CD14-positive monocyte (primary cell): ENCODE results near the gene APOL1. TPM values are rescaled to one million over a fixed set of nuclear protein-coding genes. Genes with fewer than 3 reads are reported as not detected.
A peak's percentile ranks its signal among the peaks of the same experiment; 100 is the strongest.

Experiments
- DNase-seq, 3 donors: peaks; one replicate each; pipeline ENCODE4 v3.0.0-alpha.2; 2011 to 2022
- H2AFZ ChIP-seq: 2 replicates; pipeline ENCODE4 v1.6.0; 2012; ENCODE audit warnings: mild to moderate bottlenecking, low read depth, low read length, inconsistent platforms; ENCODE audit not compliant: insufficient read depth, poor library complexity, severe bottlenecking
- H3K27ac ChIP-seq, 2 donors: 1 replicate in 1 of 2; 2 replicates in 1 of 2; pipeline ENCODE4 v1.5.1; 2012 to 2013; ENCODE audit warnings: low read length in 2 of 2, control low read depth in 1 of 2, inconsistent platforms in 1 of 2, low read depth in 1 of 2, mild to moderate bottlenecking in 1 of 2
- H3K27me3 ChIP-seq, 2 donors: one replicate each; pipeline versions ENCODE4 v1.6.0 to v1.6.1; 2011 to 2013; ENCODE audit warnings: low read length in 2 of 2; ENCODE audit not compliant: control insufficient read depth in 2 of 2, insufficient read depth in 2 of 2
- H3K36me3 ChIP-seq, 2 donors: replicated peaks in 1 of 2; 1 replicate in 1 of 2; 2 replicates in 1 of 2; pipeline versions ENCODE4 v1.5.1 to v1.6.1; 2012 to 2013; ENCODE audit warnings: low read length in 2 of 2, control low read depth in 1 of 2, inconsistent platforms in 1 of 2, mild to moderate bottlenecking in 1 of 2; ENCODE audit not compliant: insufficient read depth in 2 of 2, control insufficient read depth in 1 of 2
- H3K4me1 ChIP-seq, 2 donors: 1 replicate in 1 of 2; 2 replicates in 1 of 2; pipeline versions ENCODE4 v1.5.1 to v1.6.1; 2012 to 2013; ENCODE audit warnings: low read length in 2 of 2, control low read depth in 1 of 2, inconsistent platforms in 1 of 2, mild to moderate bottlenecking in 1 of 2, moderate library complexity in 1 of 2; ENCODE audit not compliant: insufficient read depth in 2 of 2, control insufficient read depth in 1 of 2
- H3K4me2 ChIP-seq: replicated peaks from 2 replicates; pipeline ENCODE3; 2012; ENCODE audit warnings: low read length, moderate library complexity, mild to moderate bottlenecking; ENCODE audit not compliant: poor library complexity, severe bottlenecking; ENCODE audit errors: extremely low read depth
- H3K4me3 ChIP-seq, 3 experiments: fragments of 200-600 bp in 1 of 3; sonication (generic) in 1 of 3; replicated peaks in 1 of 3; 1 replicate in 2 of 3; 2 replicates in 1 of 3; pipeline ENCODE4 v1.5.1; 2011 to 2013; ENCODE audit warnings: low read length in 3 of 3, mild to moderate bottlenecking in 3 of 3, control low read depth in 2 of 3, low read depth in 2 of 3, inconsistent platforms in 1 of 3, moderate library complexity in 1 of 3
- H3K79me2 ChIP-seq: 2 replicates; pipeline ENCODE4 v1.6.0; 2012; ENCODE audit warnings: mild to moderate bottlenecking, control low read depth, inconsistent platforms, low read length, moderate library complexity; ENCODE audit not compliant: insufficient read depth
- H3K9ac ChIP-seq: 2 replicates; pipeline ENCODE4 v1.6.0; 2017; ENCODE audit warnings: low read length, mild to moderate bottlenecking; ENCODE audit not compliant: insufficient read depth, poor library complexity, severe bottlenecking
- H3K9me3 ChIP-seq, 2 donors: replicated peaks in 1 of 2; 1 replicate in 1 of 2; 2 replicates in 1 of 2; pipeline versions ENCODE4 v1.5.1 to v1.6.1; 2012 to 2013; ENCODE audit warnings: low read length in 2 of 2, control low read depth in 1 of 2; ENCODE audit not compliant: control insufficient read depth in 1 of 2, insufficient read depth in 1 of 2
- H4K20me1 ChIP-seq: 2 replicates; pipeline ENCODE4 v1.6.0; 2012; ENCODE audit warnings: mild to moderate bottlenecking, low read length, control low read depth, moderate library complexity; ENCODE audit not compliant: insufficient read depth
- H3K27ac Mint-ChIP-seq, 7 donors: one replicate each; pipeline ENCODE4 v1.8.0; 2020; ENCODE audit warnings: mild to moderate bottlenecking in 7 of 7, mixed read lengths in 7 of 7, moderate library complexity in 6 of 7, inconsistent platforms in 2 of 7
- H3K27me3 Mint-ChIP-seq, 3 donors: one replicate each; pipeline ENCODE4 v1.8.0; 2021 to 2022; ENCODE audit warnings: low read depth in 3 of 3, mild to moderate bottlenecking in 3 of 3, mixed read lengths in 3 of 3, moderate library complexity in 3 of 3, inconsistent platforms in 1 of 3
- H3K36me3 Mint-ChIP-seq, 2 donors: one replicate each; pipeline ENCODE4 v1.8.0; 2020; ENCODE audit warnings: mixed read lengths in 2 of 2, inconsistent platforms in 1 of 2, mild to moderate bottlenecking in 1 of 2
- H3K4me1 Mint-ChIP-seq: one replicate; pipeline ENCODE4 v1.8.0; 2020; ENCODE audit warnings: mild to moderate bottlenecking, mixed read lengths
- H3K4me3 Mint-ChIP-seq, 2 donors: one replicate each; pipeline ENCODE4 v1.8.0; 2020; ENCODE audit warnings: mild to moderate bottlenecking in 2 of 2, mixed read lengths in 2 of 2, moderate library complexity in 1 of 2
- H3K9me3 Mint-ChIP-seq, 7 donors: one replicate each; pipeline ENCODE4 v1.8.0; 2020 to 2022; ENCODE audit warnings: mixed read lengths in 7 of 7, mild to moderate bottlenecking in 6 of 7, moderate library complexity in 6 of 7, inconsistent platforms in 2 of 7
- WGBS: methylation state at CpG from one replicate; pipeline ENCODE4 v1.1.5; 2013; ENCODE audit warnings: missing lambda C conversion rate; ENCODE audit not compliant: insufficient coverage; 5-methylcytosine and 5-hydroxymethylcytosine counted together
- intact Hi-C, 2 donors: fragments of 100-400 bp; cut with micrococcal nuclease; formaldehyde crosslinking; loops; one replicate each; pipeline versions ENCODE4 v1.15.0 to v1.15.1; 2023
- polyA plus RNA-seq, 3 donors: library from polyadenylated mRNA; depleted of rRNA in 1 of 3; unstranded in 2 of 3; stranded (reverse) in 1 of 3; fragments of 300-500 nt in 2 of 3; fragments of >200 nt in 1 of 3; fragmentation: Illumina TruSeq in 2 of 3; gene quantifications; 1 replicate in 2 of 3; 2 replicates in 1 of 3; pipeline ENCODE4 v1.2.3, GENCODE V29; 2012 to 2021
- TF ChIP-seq, protein P1 (sequence below): fragments of 200-600 bp; IDR thresholded peaks from one replicate; pipeline ENCODE4 v1.8.0; 2022; ENCODE audit warnings: antibody characterized with exemption, mild to moderate bottlenecking

APOL1 gene
- polyA plus RNA-seq, 3 donors: 3.4 to 7.5 (median 6.1) TPM

- Mint-ChIP-seq H3K4me3 (no peak overlapping the region), H3K9me3 (peaks cover 0 to 2% (median 0%) of the 10 kb centered on the region in 7 donors), H3K36me3 (peaks cover 92 to 100% of the 10 kb centered on the region in 2 donors), H3K27ac (peak overlapping the region in 1 of 7 donors; percentile 21), H3K4me1 (no peaks in the 10 kb centered on the region), H3K27me3 (no peaks in the 10 kb centered on the region)
- H2AFZ ChIP-seq: no peak overlapping the region
- no peaks in the 10 kb centered on the region for H3K9me3 ChIP-seq
- H3K36me3 ChIP-seq: peaks cover 100% of the 10 kb centered on the region in 2 donors
- no peaks in the 10 kb centered on the region for H3K4me1 ChIP-seq
- peaks cover 100% of the 10 kb centered on the region for H4K20me1 ChIP-seq
- H3K4me3 ChIP-seq: no peak overlapping the region
- H3K27ac ChIP-seq: no peak overlapping the region
- WGBS: 100% methylated on average over 1 of the region's 8 CpGs
- TF ChIP-seq, protein P1, sequence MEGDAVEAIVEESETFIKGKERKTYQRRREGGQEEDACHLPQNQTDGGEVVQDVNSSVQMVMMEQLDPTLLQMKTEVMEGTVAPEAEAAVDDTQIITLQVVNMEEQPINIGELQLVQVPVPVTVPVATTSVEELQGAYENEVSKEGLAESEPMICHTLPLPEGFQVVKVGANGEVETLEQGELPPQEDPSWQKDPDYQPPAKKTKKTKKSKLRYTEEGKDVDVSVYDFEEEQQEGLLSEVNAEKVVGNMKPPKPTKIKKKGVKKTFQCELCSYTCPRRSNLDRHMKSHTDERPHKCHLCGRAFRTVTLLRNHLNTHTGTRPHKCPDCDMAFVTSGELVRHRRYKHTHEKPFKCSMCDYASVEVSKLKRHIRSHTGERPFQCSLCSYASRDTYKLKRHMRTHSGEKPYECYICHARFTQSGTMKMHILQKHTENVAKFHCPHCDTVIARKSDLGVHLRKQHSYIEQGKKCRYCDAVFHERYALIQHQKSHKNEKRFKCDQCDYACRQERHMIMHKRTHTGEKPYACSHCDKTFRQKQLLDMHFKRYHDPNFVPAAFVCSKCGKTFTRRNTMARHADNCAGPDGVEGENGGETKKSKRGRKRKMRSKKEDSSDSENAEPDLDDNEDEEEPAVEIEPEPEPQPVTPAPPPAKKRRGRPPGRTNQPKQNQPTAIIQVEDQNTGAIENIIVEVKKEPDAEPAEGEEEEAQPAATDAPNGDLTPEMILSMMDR: no peak
- no peak for DNase-seq
- H3K27me3 ChIP-seq: no peaks in the 10 kb centered on the region
- H3K4me2 ChIP-seq: no peak overlapping the region
- H3K9ac ChIP-seq: no peak overlapping the region
- H3K79me2 ChIP-seq: peaks cover 73% of the 10 kb centered on the region
- intact Hi-C loops: no loop called here
Observed at GRCh38 chr22:36298118-36298517, 45.2 kb downstream of the APOL1 start.

DNA sequence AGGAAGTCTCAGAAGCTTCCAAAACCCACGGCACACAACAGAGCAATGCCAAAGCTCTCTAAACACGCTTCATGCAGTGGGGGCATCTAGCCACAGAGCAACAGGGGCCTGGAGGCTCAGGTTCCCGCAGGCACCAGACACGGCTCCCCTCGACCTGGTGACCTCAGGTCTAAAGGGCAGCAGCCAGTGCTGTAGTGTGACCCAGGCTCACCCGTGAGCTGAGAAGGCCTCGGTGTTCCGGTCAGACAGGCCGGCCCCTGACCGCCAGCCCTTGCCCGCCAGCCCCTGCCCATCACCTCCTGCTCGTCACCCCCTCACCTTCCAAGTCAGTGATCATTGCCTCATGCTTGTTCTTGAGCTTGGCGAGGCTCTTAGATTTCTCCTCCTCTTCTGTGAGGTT lies 45.7 kb downstream of the APOL1 start:
- H3K27ac Mint-ChIP-seq: peak overlapping the region in 2 of 7 donors; percentile 2 to 43
- H3K4me3 Mint-ChIP-seq: no peak overlapping the region
- Histone ChIP-seq H3K36me3 (peaks cover 99 to 100% of the 10 kb centered on the region in 2 donors), H3K4me3 (no peak overlapping the region), H3K27ac (no peak overlapping the region), H3K27me3 (no peaks in the 10 kb centered on the region), H3K9ac (no peak overlapping the region), H3K4me2 (no peak overlapping the region), H3K79me2 (peaks cover 71% of the 10 kb centered on the region), H4K20me1 (peaks cover 100% of the 10 kb centered on the region), H3K4me1 (no peaks in the 10 kb centered on the region), H3K9me3 (no peaks in the 10 kb centered on the region), H2AFZ (no peak overlapping the region)
- H3K27me3 Mint-ChIP-seq: no peaks in the 10 kb centered on the region
- no peaks in the 10 kb centered on the region for H3K9me3 Mint-ChIP-seq
- intact Hi-C loops: no loop called here
- TF ChIP-seq, protein P1: no peak
- peaks cover 90 to 100% of the 10 kb centered on the region in 2 donors for H3K36me3 Mint-ChIP-seq
- 99% methylated on average over 5 of the region's 13 CpGs for WGBS
- no peak for DNase-seq
- no peaks in the 10 kb centered on the region for H3K4me1 Mint-ChIP-seq
